MM.1S (cell line): ENCODE data around the gene CEMP1.

Experiments
- CTCF ChIP-seq: fragments of 300-600 bp; sonication (generic); IDR thresholded peaks from 2 replicates; pipeline ENCODE4 v1.5.1; 2016; ENCODE audit warnings: antibody characterized with exemption, low read length, mixed read lengths
- EZH2phosphoT487 ChIP-seq: fragments of 300-600 bp; sonication (generic); IDR thresholded peaks from 2 replicates; pipeline ENCODE4 v1.6.1; 2018; ENCODE audit warnings: antibody characterized with exemption, low read length

DNA sequence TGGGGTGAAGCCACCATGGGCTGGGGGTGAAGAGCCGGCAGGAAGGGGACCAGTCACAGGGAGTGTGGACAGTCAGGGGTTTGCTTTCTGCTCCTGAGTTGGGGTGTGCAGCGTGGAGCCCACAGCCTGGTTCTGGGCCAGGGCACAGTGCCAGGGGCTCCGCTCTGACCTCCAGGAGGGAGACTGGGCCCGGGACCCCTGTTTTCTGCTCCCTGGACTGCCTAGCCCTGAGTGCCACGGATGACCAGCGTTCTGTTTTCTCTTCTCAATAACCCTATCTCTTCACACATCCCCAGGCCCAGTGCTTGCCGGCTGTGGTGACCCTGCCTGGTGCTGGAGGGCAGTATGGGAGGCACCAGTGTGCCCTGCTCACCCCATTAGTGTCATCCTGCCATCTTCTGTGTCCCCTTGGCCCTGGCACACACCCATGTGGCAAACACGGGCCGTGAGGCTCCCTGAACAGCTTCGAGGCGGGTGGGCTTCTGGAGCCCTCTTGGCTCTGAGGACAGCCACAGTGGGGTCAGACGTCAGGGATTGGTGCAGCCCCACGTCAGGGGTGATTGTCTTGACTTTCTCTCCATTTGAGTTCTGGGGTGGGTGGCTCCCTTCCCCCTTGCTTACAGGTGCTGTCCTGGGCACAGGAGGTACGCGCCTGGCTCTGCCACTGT is 1.1 kb downstream of the CEMP1 start:
- TF ChIP-seq CTCF (no peak), EZH2phosphoT487 (no peak)
